Astrocyte (in vitro differentiated cells and primary cell): Measurements from ENCODE around the gene ABHD17C.

Source experiments
- CTCF ChIP-seq: IDR thresholded peaks from 2 replicates; pipeline ENCODE4 v1.5.1; 2011; ENCODE audit warnings: low read depth, mild to moderate bottlenecking, inconsistent platforms, low read length, moderate library complexity; ENCODE audit not compliant: insufficient read depth
- EZH2 ChIP-seq: IDR thresholded peaks from 2 replicates; pipeline ENCODE4 v1.6.1; 2012; ENCODE audit warnings: mild to moderate bottlenecking, low read length, inconsistent platforms; ENCODE audit not compliant: insufficient read depth

- TF ChIP-seq CTCF, result no peak
- no peak for TF ChIP-seq EZH2
Observed at GRCh38 chr15:80695099-80695910, at the start of gene ABHD17C.
